Osteoblast (primary cell): ENCODE data around the gene KCTD19. TPM values are rescaled to one million over a fixed set of nuclear protein-coding genes. Genes with fewer than 3 reads are reported as not detected.

ENCODE experiments used
- DNase-seq: peaks from one replicate; pipeline ENCODE4 v3.0.0; 2011; ENCODE audit warnings: low spot score, mixed read lengths; ENCODE audit not compliant: insufficient read length; ENCODE audit errors: missing footprints
- H2AFZ ChIP-seq: 2 replicates; pipeline ENCODE4 v1.6.0; 2011; ENCODE audit warnings: mild to moderate bottlenecking, low read length
- H3K27ac ChIP-seq: 2 replicates; pipeline ENCODE4 v1.5.1; 2011; ENCODE audit warnings: mild to moderate bottlenecking, low read depth, low read length, moderate library complexity
- H3K27me3 ChIP-seq: 2 replicates; pipeline ENCODE4 v1.6.0; 2012; ENCODE audit warnings: mild to moderate bottlenecking, control low read depth, inconsistent platforms, low read length, moderate library complexity; ENCODE audit not compliant: insufficient read depth
- H3K36me3 ChIP-seq: 2 replicates; pipeline ENCODE4 v1.5.1; 2011; ENCODE audit warnings: mild to moderate bottlenecking, low read length, control low read depth, moderate library complexity; ENCODE audit not compliant: insufficient read depth
- H3K4me1 ChIP-seq: 2 replicates; pipeline ENCODE4 v1.5.1; 2011; ENCODE audit warnings: mild to moderate bottlenecking, low read length, control low read depth, moderate library complexity; ENCODE audit not compliant: insufficient read depth
- H3K4me2 ChIP-seq: 2 replicates; pipeline ENCODE4 v1.6.0; 2011; ENCODE audit warnings: mild to moderate bottlenecking, low read length; ENCODE audit not compliant: insufficient read depth
- H3K4me3 ChIP-seq: fragments of 200-600 bp; sonication (generic); 3 replicates; pipeline ENCODE4 v1.5.1; 2012; ENCODE audit warnings: mild to moderate bottlenecking, low read length, inconsistent platforms; ENCODE audit not compliant: insufficient read depth
- H3K79me2 ChIP-seq: 2 replicates; pipeline ENCODE4 v1.6.0; 2012; ENCODE audit warnings: mild to moderate bottlenecking, low read length, control low read depth, inconsistent platforms; ENCODE audit not compliant: insufficient read depth
- H3K9me3 ChIP-seq: 2 replicates; pipeline ENCODE4 v1.5.1; 2011; ENCODE audit warnings: low read depth, low read length, control low read depth
- H4K20me1 ChIP-seq: 2 replicates; pipeline ENCODE4 v1.6.0; 2012; ENCODE audit warnings: mild to moderate bottlenecking, low read length, control low read depth; ENCODE audit not compliant: insufficient read depth
- CTCF ChIP-seq: IDR thresholded peaks from 2 replicates; pipeline ENCODE4 v1.5.1; 2011; ENCODE audit warnings: mild to moderate bottlenecking, low read depth, low read length, moderate library complexity; ENCODE audit errors: extremely low read depth
- total RNA-seq: library from RNA; depleted of rRNA; stranded (reverse); fragments of >200 nt; gene quantifications from 2 replicates; pipeline ENCODE4 v1.2.3, GENCODE V29; 2012

The KCTD19 gene
- total RNA-seq, 1 donor = not detected

- peaks cover 6% of the 10 kb centered on the region for H3K79me2 ChIP-seq
- H3K27me3 ChIP-seq = no peaks in the 10 kb centered on the region
- H3K9me3 ChIP-seq = no peaks in the 10 kb centered on the region
- H3K4me2 ChIP-seq = no peak overlapping the region
- DNase-seq = peak; percentile 36
- TF ChIP-seq CTCF = no peak
- H2AFZ ChIP-seq = no peak overlapping the region
- peaks cover 26% of the 10 kb centered on the region for H3K4me1 ChIP-seq
- peaks cover 6% of the 10 kb centered on the region for H3K36me3 ChIP-seq
- H3K27ac ChIP-seq = no peak overlapping the region
- H3K4me3 ChIP-seq = no peak overlapping the region
- peaks cover 4% of the 10 kb centered on the region for H4K20me1 ChIP-seq
Measured at GRCh38 chr16:67252609-67253497, 73.7 kb downstream of the KCTD19 start.

- Histone ChIP-seq H2AFZ (peak overlapping the region; percentile 63), H4K20me1 (peaks cover 4% of the 10 kb centered on the region), H3K4me2 (peak overlapping the region; percentile 84), H3K27ac (peak overlapping the region; percentile 41), H3K36me3 (peaks cover 6% of the 10 kb centered on the region), H3K9me3 (no peaks in the 10 kb centered on the region), H3K4me1 (peaks cover 35% of the 10 kb centered on the region), H3K79me2 (peaks cover 19% of the 10 kb centered on the region), H3K27me3 (no peaks in the 10 kb centered on the region), H3K4me3 (peak overlapping the region; percentile 94)
- TF ChIP-seq CTCF = no peak
- DNase-seq = peak; percentile 76
Measured at GRCh38 chr16:67250045-67250327, 76.6 kb downstream of the KCTD19 start.

- Histone ChIP-seq H3K27ac (peak overlapping the region; percentile 41), H3K79me2 (peaks cover 20% of the 10 kb centered on the region), H2AFZ (peak overlapping the region; percentile 63), H3K9me3 (no peaks in the 10 kb centered on the region), H3K4me2 (peak overlapping the region; percentile 84), H3K4me1 (peaks cover 41% of the 10 kb centered on the region), H3K4me3 (peak overlapping the region; percentile 94), H3K36me3 (peaks cover 6% of the 10 kb centered on the region), H3K27me3 (no peaks in the 10 kb centered on the region), H4K20me1 (peaks cover 2% of the 10 kb centered on the region)
- DNase-seq = peak; percentile 79
- TF ChIP-seq CTCF = no peak
Measured at GRCh38 chr16:67249178-67250044, 77.1 kb downstream of the KCTD19 start.
